ENCODE measurements around the gene CRHR1.

The CRHR1 gene

GRCh38 chr17:45790296-45790922, 6.3 kb downstream of the CRHR1 start:
- no peak for DNase-seq

- no peak for DNase-seq
Observed at GRCh38 chr17:45791041-45791582, 7.0 kb downstream of the CRHR1 start.

- DNase-seq: no peak
Observed at GRCh38 chr17:45791935-45792334, 7.8 kb downstream of the CRHR1 start.

GRCh38 chr17:45792437-45792836, 8.3 kb downstream of the CRHR1 start:
- DNase-seq: no peak

GRCh38 chr17:45792995-45793755, 9.1 kb downstream of the CRHR1 start:
- DNase-seq: no peak

GRCh38 chr17:45793999-45794540, 9.9 kb downstream of the CRHR1 start:
- no peak for DNase-seq

GRCh38 chr17:45794840-45795239, 10.7 kb downstream of the CRHR1 start:
- no peak for DNase-seq

GRCh38 chr17:45800816-45801215, 16.7 kb downstream of the CRHR1 start:
- DNase-seq: no peak

GRCh38 chr17:45801421-45801820, 17.3 kb downstream of the CRHR1 start:
- no peak for DNase-seq

GRCh38 chr17:45808845-45809244, 24.7 kb downstream of the CRHR1 start:
- no peak for DNase-seq

GRCh38 chr17:45809499-45809898, 25.4 kb downstream of the CRHR1 start:
- DNase-seq: no peak

GRCh38 chr17:45812102-45812501, 28.0 kb downstream of the CRHR1 start:
- no peak for DNase-seq

GRCh38 chr17:45813048-45813725, 29.1 kb downstream of the CRHR1 start:
- no peak for DNase-seq

GRCh38 chr17:45814622-45815606, 30.8 kb downstream of the CRHR1 start:
- no peak for DNase-seq

- no peak for DNase-seq
Observed at GRCh38 chr17:45815752-45816151, 31.6 kb downstream of the CRHR1 start.

GRCh38 chr17:45818041-45818440, 33.9 kb downstream of the CRHR1 start:
- DNase-seq: no peak

GRCh38 chr17:45818699-45819098, 34.6 kb downstream of the CRHR1 start:
- no peak for DNase-seq

GRCh38 chr17:45819632-45820031, 35.5 kb downstream of the CRHR1 start:
- no peak for DNase-seq

GRCh38 chr17:45820052-45820780, 36.1 kb downstream of the CRHR1 start:
- no peak for DNase-seq

GRCh38 chr17:45821147-45821546, 37.0 kb downstream of the CRHR1 start:
- DNase-seq: no peak

GRCh38 chr17:45823598-45823997, 39.5 kb downstream of the CRHR1 start:
- DNase-seq: no peak

GRCh38 chr17:45824475-45824874, 40.4 kb downstream of the CRHR1 start:
- DNase-seq: no peak
